Measurements from ENCODE around the gene ZDHHC23.

DNA sequence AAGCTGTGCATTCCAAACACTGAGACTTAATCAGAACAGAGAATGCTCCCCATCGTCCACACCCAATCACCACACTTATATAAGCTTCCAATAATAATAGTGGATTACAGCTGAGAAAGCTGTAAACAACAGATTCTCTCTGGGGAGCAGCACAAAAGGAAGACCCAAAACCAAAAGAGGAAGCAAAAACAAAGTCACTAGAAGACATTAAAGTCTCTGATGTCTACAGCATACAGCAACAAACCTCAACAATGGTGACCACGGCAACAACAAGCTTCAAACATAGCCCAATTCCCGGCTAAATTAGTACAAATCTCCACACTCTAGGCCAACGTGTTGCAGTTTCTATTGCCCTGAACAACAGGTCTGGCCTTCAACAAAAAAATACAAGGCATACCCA is 37.7 kb downstream of the ZDHHC23 start:
- TF ChIP-seq NFRKB (IDR thresholded peaks at IDR 0.05; ENCODE audit: low read depth) (no peak), ZNF274 (IDR thresholded peaks at IDR 0.05; ENCODE audit: borderline replicate concordance, low read depth, low read length) (no peak), SRF (CRISPR knock-in tag; IDR thresholded peaks at IDR 0.05) (no peak), GATA2 (CRISPR knock-in tag; IDR thresholded peaks at IDR 0.05) (no peak), CREB1 (IDR thresholded peaks at IDR 0.05) (no peak), CREB1 (CRISPR knock-in tag; IDR thresholded peaks at IDR 0.05) (no peak), NBN (IDR thresholded peaks at IDR 0.05; ENCODE audit: low read depth) (no peak), NFE2 (IDR thresholded peaks at IDR 0.05; ENCODE audit: low read depth) (no peak), POLR2AphosphoS5 (IDR thresholded peaks at IDR 0.05; ENCODE audit: control insufficient read depth, insufficient read depth, low read depth, low read length) (no peak), BHLHE40 (IDR thresholded peaks at IDR 0.05; ENCODE audit: low read length) (no peak), ZC3H8 (IDR thresholded peaks at IDR 0.05) (no peak), SMARCE1 (IDR thresholded peaks at IDR 0.05) (no peak)
